ENCODE results near the gene SAXO1.

- TF ChIP-seq, protein P1, sequence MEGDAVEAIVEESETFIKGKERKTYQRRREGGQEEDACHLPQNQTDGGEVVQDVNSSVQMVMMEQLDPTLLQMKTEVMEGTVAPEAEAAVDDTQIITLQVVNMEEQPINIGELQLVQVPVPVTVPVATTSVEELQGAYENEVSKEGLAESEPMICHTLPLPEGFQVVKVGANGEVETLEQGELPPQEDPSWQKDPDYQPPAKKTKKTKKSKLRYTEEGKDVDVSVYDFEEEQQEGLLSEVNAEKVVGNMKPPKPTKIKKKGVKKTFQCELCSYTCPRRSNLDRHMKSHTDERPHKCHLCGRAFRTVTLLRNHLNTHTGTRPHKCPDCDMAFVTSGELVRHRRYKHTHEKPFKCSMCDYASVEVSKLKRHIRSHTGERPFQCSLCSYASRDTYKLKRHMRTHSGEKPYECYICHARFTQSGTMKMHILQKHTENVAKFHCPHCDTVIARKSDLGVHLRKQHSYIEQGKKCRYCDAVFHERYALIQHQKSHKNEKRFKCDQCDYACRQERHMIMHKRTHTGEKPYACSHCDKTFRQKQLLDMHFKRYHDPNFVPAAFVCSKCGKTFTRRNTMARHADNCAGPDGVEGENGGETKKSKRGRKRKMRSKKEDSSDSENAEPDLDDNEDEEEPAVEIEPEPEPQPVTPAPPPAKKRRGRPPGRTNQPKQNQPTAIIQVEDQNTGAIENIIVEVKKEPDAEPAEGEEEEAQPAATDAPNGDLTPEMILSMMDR (IDR thresholded peaks at IDR 0.05) = no peak
- TF ChIP-seq POLR2A (IDR thresholded peaks at IDR 0.05) (no peak), POLR2AphosphoS5 (IDR thresholded peaks at IDR 0.05) (no peak), EP300 (IDR thresholded peaks at IDR 0.05) (no peak)
Observed at GRCh38 chr9:18910435-18910834, 122.6 kb downstream of the SAXO1 start.

Measured in sigmoid colon (tissue), 4 donors.